Stimulated activated naive CD8-positive, alpha-beta T cell treated with anti-CD3 and anti-CD28 coated beads, Interleukin-15, amount 100 ng/mL, for 72 hours (primary cell): ENCODE measurements around the gene STK24.

Source experiments
- ATAC-seq: fragments of 150-1000 bp; cut with Tn5 transposase; 2 replicates; pipeline ENCODE4 v1.10.0; 2021; ENCODE audit warnings: mild to moderate bottlenecking, moderate library complexity
- DNase-seq, 2 donors: peaks; one replicate each; pipeline ENCODE4 v3.0.0; 2021 to 2022
- H3K27ac Mint-ChIP-seq, 2 donors: one replicate each; pipeline ENCODE4 v1.8.0; 2022; ENCODE audit warnings: mild to moderate bottlenecking in 2 of 2, mixed read lengths in 2 of 2, moderate library complexity in 2 of 2
- H3K27me3 Mint-ChIP-seq: one replicate; pipeline ENCODE4 v1.8.0; 2022; ENCODE audit warnings: mixed read lengths
- H3K4me1 Mint-ChIP-seq: one replicate; pipeline ENCODE4 v1.8.0; 2022; ENCODE audit warnings: mild to moderate bottlenecking, mixed read lengths
- H3K4me3 Mint-ChIP-seq, 2 donors: one replicate each; pipeline ENCODE4 v1.8.0; 2022; ENCODE audit warnings: mild to moderate bottlenecking in 2 of 2, mixed read lengths in 2 of 2, moderate library complexity in 1 of 2
- H3K9me3 Mint-ChIP-seq, 2 donors: one replicate each; pipeline ENCODE4 v1.8.0; 2022; ENCODE audit warnings: mixed read lengths in 2 of 2

Gene STK24

DNA sequence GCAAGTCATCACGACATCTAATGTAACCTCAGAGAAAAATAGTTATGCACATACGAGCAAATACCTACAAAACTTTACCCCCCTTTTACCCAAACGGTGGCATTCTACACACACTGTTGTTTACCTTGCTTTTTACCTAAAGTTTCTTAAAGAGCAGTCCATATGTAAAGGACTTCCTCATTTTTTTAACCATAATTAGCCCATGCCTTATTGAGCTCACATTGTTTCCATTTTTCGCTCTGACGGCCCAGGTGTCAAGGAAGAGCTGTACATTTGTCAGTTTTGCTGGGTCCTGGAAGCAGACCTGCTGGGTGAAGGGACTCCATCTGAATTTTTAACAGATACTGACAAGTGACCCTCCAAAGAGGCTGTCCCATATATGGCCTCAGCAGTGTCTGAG, 89.4 kb downstream of the STK24 start:
- H3K27ac Mint-ChIP-seq: no peak overlapping the region
- ATAC-seq: no peak

DNA sequence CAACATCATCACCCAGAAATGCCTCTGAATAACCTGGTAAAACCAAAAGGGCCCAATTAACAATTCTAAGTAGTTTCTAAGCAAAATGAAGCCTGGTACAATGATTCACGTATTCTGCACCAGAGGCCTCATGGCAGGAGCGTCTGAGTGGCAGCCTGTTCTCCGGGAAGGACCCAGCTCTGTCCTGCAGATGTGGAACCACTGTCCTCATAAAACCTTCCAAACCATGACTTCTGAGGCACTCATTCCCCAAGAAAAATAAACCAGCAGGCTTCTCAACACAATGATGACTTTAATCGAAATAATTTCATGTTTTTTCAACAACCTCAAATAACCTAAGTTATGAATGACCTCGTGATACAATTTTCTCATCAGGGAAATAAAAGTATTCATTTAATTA, 89.9 kb downstream of the STK24 start:
- Mint-ChIP-seq H3K4me1 (peaks cover 98% of the 10 kb centered on the region), H3K27ac (no peak overlapping the region), H3K27me3 (no peaks in the 10 kb centered on the region), H3K9me3 (no peaks in the 10 kb centered on the region), H3K4me3 (no peak overlapping the region)
- ATAC-seq: no peak
- DNase-seq: no peak

More for the DNA sequence above, 89.4 kb downstream of the STK24 start:
- Mint-ChIP-seq H3K4me1 (peaks cover 99% of the 10 kb centered on the region), H3K9me3 (no peaks in the 10 kb centered on the region), H3K27me3 (no peaks in the 10 kb centered on the region), H3K4me3 (no peak overlapping the region)
- no peak for DNase-seq

DNA sequence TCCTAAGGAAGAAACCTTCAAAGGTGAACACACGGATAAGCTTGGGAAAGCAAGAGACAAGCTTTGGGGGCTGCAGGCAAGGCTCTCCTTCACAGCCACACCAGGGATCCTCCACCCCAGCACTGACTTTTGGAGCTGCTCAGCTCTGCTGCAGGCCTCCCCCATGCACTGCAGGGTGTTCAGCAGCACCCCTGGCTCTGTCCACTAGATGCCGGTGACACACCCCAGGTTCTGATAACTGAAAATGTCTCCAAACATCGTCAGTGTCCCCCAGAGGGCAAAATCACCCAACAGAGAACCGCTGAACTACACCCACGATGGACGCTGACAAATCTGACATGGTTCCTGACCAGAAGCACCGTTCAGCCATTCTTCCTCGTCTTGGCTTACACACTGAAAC, 90.5 kb downstream of the STK24 start:
- Mint-ChIP-seq H3K9me3 (no peaks in the 10 kb centered on the region), H3K4me3 (no peak overlapping the region), H3K27ac (peak overlapping the region in 1 of 2 donors; percentile 74), H3K4me1 (peaks cover 97% of the 10 kb centered on the region), H3K27me3 (no peaks in the 10 kb centered on the region)
- DNase-seq: no peak
- ATAC-seq: no peak

DNA sequence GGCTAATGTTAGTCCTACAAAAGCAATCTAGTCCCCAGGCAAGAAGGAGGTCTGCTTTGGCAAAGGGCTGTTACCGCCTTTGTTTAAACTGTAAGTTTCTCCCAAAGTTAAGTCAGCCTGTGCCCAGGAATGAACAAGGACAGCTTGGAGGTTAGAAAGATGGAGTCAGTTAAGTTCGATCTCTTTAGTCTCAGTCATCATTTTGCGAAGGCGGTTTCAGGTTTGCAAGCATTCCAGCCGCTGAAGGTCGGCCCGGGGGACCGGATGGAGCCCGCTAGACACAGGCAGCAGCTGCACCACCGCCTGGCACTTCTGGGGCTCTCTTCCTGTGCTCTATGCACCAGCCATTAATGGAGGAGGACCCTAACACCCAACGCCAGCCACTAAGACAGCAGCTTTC, 91.3 kb downstream of the STK24 start:
- ATAC-seq (no peak), DNase-seq (no peak)
- Mint-ChIP-seq H3K27me3 (no peaks in the 10 kb centered on the region), H3K4me3 (peak overlapping the region in 1 of 2 donors; percentile 24), H3K27ac (peak overlapping the region in 1 of 2 donors; percentile 35), H3K9me3 (no peaks in the 10 kb centered on the region), H3K4me1 (peaks cover 97% of the 10 kb centered on the region)

DNA sequence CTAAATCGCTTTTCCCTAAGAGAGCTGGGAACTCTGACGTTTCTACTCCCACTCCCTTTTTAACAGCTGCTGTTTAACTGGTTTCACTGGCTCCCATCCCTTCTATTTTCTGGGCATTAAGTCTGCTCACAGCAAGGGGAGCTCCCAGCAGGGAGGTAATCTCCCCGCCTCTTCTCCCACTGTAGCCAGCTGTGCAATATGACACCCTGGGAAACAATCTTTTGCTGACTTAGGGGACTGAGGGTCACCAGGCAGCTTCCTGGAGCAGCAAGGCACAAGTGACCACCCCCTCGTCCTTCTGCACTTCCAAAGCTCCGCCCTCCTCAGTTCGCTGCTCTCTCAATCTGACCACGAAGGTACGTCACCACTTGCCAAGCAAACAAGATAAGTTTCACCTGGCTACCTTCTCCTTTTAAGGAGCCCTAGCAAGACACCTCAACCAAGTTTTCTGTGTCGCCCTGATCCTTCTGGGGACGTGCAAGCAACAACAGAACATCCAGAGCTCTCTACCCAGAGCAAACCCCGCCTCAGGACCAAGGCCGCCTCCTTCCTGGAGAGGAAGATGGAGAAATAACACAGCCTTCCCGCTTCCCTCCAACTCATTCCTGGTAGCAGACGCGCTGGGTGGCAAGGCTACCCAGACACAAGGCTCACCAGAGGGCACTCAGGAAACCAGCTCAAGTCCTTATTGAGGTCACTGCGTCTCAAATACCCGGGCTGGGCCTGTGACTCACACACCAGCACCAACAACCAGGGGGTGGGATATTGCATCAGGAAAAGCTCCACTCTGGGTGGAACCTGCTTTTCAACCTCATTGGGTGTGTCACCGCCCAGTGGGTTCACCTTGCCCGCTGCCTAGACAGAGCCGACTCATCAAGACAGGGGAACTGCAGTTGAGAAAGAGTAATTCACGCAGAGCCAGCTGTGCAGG, 92.4 kb downstream of the STK24 start:
- Mint-ChIP-seq H3K27me3 (no peaks in the 10 kb centered on the region), H3K4me3 (peak overlapping the region; percentile 52 to 58), H3K9me3 (no peaks in the 10 kb centered on the region), H3K4me1 (peaks cover 92% of the 10 kb centered on the region), H3K27ac (peak overlapping the region; percentile 34 to 89)
- DNase-seq: peak; percentile 49 to 77
- ATAC-seq: peak; percentile 82

DNA sequence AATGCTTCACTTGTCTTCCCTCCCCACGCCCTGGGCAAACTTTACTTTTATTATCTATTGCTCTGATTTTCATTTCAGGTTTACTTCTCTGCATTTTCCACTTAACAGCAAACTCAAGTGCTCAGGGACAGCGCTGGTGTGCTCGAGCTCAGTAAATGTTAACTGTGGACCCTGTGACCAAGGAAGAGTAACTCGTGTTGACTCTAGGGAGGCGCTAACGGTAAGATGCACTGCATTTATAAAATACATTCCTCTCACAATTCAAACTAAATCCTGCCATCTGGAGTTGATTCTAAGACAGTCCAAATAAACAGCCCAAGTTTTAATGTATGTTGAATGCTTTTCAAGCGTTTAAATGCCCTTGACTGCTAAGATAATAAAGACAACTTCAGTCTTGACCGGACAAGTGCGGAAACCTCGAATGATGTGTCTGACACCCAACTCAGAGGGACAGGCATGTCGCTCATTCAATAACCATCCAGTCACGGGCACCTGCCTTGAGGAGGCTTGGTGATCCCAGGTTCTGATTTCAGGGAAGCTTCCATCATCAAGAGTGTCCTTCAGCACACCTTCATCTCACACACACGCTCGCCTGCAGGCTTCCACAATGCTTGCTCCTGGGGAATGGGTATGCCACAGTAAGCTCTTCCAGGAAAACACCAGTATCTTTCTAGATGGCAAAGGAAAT, 93.2 kb downstream of the STK24 start:
- no peak for ATAC-seq
- Mint-ChIP-seq H3K9me3 (no peaks in the 10 kb centered on the region), H3K27me3 (no peaks in the 10 kb centered on the region), H3K4me3 (no peak overlapping the region), H3K27ac (peak overlapping the region in 1 of 2 donors; percentile 89), H3K4me1 (peaks cover 92% of the 10 kb centered on the region)
- DNase-seq: no peak

DNA sequence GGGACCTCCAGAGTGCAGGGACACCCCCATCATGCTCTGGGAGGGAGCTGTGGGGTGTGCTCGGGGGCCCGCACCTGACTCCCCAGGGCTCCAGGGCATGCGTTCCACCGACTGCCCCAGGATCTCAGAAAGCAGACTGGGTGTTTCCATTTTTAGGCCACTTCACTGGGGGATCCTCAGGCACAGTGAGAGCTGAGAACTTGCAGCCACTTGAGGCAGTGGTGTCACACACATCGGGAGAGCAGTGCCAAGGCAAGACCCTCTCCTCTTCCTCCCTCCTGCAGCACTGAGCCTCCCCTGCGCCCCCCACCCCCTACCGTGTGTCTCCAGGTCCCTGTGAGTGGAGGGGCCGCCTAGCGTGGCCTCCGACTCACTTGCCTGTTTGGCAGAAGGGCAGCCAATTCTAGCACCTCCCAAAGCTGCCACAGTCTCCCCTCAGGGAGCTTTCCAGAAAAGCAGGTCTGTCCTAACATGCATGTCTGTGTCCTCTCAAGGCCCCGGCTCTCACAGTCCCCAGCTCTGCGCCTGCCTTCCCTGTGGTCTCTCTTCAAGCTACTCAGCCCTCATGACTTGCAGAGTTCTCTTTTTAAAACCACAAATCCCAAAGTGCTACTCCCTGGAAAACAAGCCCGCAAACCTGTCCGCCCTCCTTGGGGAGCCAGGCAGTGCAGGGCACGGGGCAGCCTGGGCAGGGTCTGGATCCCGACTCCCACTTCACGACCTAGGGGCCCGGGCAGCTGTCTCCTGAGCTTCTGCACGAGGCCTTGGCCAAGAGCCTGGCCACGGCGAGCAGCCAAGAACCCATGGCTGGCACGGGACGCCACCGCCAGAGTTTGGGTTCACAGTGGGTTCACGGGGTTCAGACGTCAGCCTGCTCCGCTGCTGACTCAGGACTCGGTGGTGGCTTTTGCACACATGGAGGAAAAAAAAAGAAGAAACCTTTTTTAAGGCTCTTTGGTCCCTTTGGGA, 94.1 kb downstream of the STK24 start:
- Mint-ChIP-seq H3K27ac (no peak overlapping the region), H3K27me3 (no peaks in the 10 kb centered on the region), H3K4me1 (peaks cover 93% of the 10 kb centered on the region), H3K9me3 (no peaks in the 10 kb centered on the region), H3K4me3 (no peak overlapping the region)
- DNase-seq (peak in 1 of 2 donors; percentile 19), ATAC-seq (peak; percentile 33)

DNA sequence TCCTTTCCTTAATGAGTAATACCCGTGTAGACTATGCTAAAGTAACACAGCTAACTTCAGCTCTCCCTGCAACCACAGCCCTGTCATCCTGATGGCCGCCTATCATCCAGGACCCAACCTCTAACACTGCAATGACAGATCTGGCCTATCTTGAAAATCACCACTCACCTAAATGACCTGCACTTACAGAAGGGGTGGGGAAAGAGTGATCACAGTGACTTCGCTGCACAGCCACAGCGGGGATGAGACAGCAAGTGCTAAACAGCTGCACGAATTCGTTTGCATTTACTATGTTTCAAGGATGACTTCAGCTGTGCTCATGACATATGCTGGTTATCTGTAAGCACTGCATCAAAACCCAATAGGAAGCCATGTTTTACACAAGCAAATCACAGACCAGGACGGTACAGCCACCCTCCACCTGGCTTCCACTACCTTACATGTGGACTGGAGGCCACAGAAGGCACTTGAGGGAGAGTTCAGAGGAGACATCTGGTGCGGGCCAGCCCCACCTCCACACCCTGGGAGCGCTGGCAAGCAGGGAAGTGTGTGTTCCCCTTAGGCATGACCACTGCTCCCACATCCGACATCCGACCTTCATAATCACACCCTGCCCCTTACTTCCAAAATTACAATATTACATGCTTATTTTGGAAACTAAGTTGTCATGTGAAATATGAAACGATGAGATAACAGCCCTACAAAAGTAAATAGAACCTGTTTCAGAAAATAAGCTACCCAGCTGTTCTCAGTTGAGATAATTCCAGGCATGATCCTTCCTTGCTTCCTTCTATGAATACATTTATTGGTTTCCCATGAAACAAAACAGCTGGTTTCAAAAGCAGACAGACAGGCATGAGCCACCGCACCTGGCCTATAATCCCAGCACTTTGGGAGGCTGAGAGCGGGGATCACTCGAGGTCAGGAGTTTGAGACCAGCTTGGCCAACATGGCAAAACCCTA, 95.7 kb downstream of the STK24 start:
- DNase-seq (peak in 1 of 2 donors; percentile 63), ATAC-seq (peak; percentile 58)
- Mint-ChIP-seq H3K27me3 (no peaks in the 10 kb centered on the region), H3K4me1 (peaks cover 93% of the 10 kb centered on the region), H3K9me3 (no peaks in the 10 kb centered on the region), H3K4me3 (peak overlapping the region; percentile 11 to 17), H3K27ac (peak overlapping the region; percentile 80 to 86)

DNA sequence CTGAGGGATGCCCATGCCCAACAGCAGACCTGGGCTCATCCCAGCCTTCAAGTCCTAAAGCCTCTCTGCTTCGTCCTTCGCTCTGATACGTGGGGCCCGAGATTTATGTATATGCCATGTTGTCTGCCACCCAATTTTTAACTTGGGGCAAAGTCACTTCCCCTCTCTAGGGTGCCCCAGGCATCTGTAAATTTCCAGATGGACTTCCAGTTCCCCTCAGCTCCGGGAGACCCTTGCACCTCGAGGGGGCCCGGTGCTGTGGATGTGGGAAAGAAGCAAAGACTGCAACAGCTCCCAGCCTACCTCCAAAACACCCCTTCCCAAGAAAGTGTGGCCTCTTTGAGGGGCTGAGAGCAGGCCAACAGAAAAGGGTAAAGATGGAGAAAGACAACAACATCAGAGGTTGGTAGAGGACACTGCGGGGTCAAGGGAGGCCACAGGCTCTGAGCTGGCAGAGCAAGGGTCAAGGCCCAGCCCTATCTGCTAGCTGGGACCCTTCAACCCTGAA, 97.4 kb downstream of the STK24 start:
- Mint-ChIP-seq H3K4me1 (peaks cover 93% of the 10 kb centered on the region), H3K27ac (no peak overlapping the region), H3K4me3 (no peak overlapping the region), H3K27me3 (no peaks in the 10 kb centered on the region), H3K9me3 (no peaks in the 10 kb centered on the region)
- ATAC-seq (no peak), DNase-seq (no peak)

DNA sequence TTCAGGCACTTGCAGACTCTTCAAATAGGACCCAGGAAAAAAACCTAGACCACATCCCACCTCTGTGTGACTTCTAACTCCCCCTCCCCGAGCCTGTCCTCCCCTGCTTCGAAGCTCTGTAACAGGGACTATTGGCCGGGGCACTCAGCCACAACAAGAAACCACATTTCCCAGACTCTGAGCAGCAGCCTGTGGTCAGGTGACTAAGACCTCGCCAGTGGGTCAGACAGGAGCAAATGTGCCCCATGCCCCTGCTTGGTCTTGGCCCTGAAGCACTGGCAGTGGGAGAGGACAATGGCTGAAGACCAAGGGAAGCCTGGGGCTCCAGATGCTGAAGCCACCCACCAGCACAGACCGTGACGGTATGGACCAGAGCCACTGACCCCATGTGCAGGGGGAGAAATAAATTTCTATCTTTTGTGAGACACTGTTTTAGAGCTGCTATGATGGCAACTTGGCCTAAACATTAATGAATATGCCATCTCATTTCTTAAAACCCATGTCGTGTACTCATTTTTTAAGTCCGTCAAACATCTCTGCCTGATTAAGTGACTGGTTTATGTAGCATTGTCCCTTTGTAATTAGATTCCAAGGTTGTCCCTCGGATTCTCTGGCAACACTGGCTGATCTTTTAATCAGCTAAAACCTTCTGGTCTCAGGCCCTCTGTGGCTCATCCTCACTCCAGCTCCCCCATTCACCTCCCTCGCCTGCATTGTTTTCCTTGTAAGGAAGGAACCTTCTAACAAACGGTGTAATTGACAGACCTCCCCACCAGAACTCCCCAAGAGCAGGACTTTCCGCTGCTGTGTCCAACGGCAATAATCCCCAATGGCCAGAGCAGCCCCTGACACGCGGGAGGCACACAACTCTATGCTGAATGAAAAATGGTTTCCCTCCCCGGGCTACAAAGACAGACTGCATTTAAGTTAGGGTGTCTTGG, 98.4 kb downstream of the STK24 start:
- Mint-ChIP-seq H3K9me3 (no peaks in the 10 kb centered on the region), H3K27me3 (no peaks in the 10 kb centered on the region), H3K4me3 (peak overlapping the region; percentile 58 to 61), H3K4me1 (peaks cover 93% of the 10 kb centered on the region), H3K27ac (peak overlapping the region in 1 of 2 donors; percentile 68)
- DNase-seq: peak; percentile 28 to 51
- ATAC-seq: peak; percentile 6

DNA sequence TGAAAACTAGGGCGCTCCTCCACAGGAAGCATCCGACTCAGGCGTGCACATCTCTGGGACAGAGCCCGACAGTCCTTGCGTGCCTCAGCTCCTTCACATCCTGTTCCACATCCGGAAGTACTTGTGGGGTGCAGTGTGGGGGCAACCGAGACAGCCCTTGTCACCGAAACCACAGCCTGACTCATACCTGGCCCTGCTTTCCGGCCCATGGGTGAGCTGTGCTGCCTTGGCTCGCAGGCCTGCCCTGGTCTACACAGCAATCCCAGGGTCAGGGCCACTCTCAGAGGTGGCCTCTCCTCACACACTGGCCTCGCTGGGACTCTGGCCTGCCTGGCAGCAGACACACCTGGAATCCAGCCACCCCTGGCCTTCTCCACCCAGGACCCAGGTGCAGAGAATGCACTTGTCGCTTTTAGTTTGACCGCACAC, 100.4 kb downstream of the STK24 start:
- Mint-ChIP-seq H3K27ac (peak overlapping the region; percentile 68 to 89), H3K4me3 (peak overlapping the region; percentile 71 to 81), H3K27me3 (no peaks in the 10 kb centered on the region), H3K9me3 (no peaks in the 10 kb centered on the region), H3K4me1 (peaks cover 92% of the 10 kb centered on the region)
- ATAC-seq (peak; percentile 94), DNase-seq (peak; percentile 84 to 93)

DNA sequence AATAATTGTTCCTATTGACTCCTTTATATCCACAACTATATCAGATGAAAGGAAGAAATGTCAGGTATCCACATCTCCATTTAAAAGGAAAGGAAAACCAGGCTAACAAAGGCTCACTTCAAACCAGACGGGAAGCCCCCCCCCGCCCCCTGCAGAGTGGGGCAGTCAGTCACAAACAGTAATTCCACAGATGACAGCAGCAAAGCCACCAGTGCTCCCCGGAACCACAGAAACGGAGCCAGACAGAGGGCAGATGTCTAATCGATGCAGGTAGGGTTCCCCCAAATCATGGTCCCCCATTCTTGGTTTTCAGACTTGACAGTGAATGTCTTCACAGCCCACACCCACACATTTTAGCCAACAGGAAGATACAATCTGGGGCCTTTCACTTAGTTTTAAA, 100.8 kb downstream of the STK24 start:
- Mint-ChIP-seq H3K4me1 (peaks cover 92% of the 10 kb centered on the region), H3K27ac (peak overlapping the region; percentile 68 to 89)
- DNase-seq: peak in 1 of 2 donors; percentile 75

DNA sequence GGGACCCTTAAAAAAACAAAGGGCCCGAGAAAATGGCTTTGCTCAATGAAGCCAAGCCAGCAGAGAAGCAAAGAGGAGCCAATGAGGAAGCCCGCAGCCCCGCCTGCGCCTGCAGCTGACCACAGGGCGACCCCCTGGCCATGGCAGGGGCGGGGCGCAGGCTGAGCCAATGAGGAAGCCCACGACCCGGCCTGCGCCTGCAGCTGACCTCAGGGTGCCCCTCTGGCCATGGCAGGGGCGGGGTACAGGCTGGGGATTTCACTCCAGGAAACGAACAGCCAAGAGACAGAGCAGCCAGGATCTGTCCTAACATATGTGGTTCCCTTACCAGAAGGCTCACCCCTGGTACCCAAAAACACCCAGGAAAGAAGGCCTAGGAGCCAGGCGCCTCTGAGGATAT, 101.4 kb downstream of the STK24 start:
- no peak for ATAC-seq

More for the DNA sequence above, 100.8 kb downstream of the STK24 start:
- no peaks in the 10 kb centered on the region for H3K9me3 Mint-ChIP-seq
- peak; percentile 74 for ATAC-seq
- peak overlapping the region; percentile 71 to 81 for H3K4me3 Mint-ChIP-seq
- H3K27me3 Mint-ChIP-seq: no peaks in the 10 kb centered on the region

More for the DNA sequence above, 101.4 kb downstream of the STK24 start:
- DNase-seq: no peak
- H3K4me1 Mint-ChIP-seq: peaks cover 87% of the 10 kb centered on the region
- H3K9me3 Mint-ChIP-seq: no peaks in the 10 kb centered on the region
- peak overlapping the region in 1 of 2 donors; percentile 18 for H3K4me3 Mint-ChIP-seq
- peak overlapping the region in 1 of 2 donors; percentile 27 for H3K27ac Mint-ChIP-seq
- no peaks in the 10 kb centered on the region for H3K27me3 Mint-ChIP-seq
